ENCODE results near the gene OPCML. TPM values are rescaled to one million over a fixed set of nuclear protein-coding genes. Genes with fewer than 3 reads are reported as not detected.

The OPCML gene
- total and polyA plus RNA-seq, 4 donors = 16.6 to 70.3 (median 58.1) TPM

DNA sequence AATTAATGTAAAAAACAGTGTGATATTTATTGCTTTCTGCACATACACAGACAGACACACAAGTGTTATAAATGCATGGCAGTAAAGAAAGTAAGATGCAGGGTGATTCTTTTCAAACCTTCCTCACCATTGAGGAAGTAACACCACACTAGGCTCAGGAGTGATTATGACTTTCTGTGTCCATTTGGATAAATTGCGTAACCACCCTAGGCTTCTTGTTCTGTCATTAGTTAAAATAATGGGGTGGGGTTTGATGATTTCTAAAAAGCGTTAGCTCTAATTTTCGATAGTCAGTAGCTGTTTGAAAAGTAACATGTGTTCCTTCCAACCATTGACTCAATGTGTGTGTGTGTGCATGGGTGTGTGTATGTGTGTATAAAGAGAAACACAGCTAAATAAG lies 1081.7 kb downstream of the OPCML start:
- no peak for DNase-seq (ENCODE audit: low read depth in 4 of 6, low spot score in 6 of 6)
- Histone ChIP-seq H3K36me3 (ENCODE audit: control insufficient read depth, insufficient read depth, low read length) (no peaks in the 10 kb centered on the region), H3K4me1 (ENCODE audit: control insufficient read depth, insufficient read depth, low read length) (peaks cover 9% of the 10 kb centered on the region), H3K9me3 (ENCODE audit: control insufficient read depth, insufficient read depth, low read length) (no peaks in the 10 kb centered on the region), H3K27me3 (ENCODE audit: control insufficient read depth, insufficient read depth, low read length) (no peaks in the 10 kb centered on the region), H3K27ac (ENCODE audit: low read depth, low read length) (no peak overlapping the region), H3K4me3 (ENCODE audit: low read depth, low read length) (no peak overlapping the region)
- no CpG with 5 or more reads among the region's 3 CpGs for WGBS (ENCODE audit: insufficient coverage)

DNA sequence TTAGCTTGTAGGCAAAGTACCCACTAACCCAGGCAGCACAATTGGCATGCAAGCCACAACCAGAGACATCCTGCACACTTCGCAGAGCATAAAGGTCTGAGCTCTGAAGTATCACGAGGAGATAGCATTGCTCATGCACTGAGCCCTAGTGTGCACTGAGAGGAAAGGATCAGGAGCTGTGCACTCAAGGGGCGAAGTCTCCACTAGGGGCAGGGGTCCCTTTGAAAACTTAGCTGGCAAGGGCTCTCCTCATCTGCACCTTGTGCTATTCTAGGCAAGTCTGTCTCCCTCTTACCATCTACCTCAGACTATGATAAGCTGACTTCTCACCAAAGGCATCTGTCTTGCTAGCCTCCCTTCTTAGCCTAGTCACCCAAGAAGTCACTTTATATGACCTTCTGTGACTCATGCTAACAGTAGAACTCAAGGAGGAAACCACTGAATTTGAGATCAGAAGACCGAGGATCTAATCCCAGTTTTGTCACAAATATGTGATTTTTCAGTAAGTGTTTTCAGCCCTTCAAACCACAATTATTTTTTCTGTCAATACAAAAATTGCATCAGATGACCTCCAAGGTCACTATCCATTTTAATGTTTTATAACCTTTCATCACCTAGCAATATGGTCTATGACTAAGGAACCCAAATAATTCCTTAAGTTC lies 1083.8 kb downstream of the OPCML start:
- Histone ChIP-seq H3K9me3 (ENCODE audit: control insufficient read depth, insufficient read depth, low read length) (no peaks in the 10 kb centered on the region), H3K4me1 (ENCODE audit: control insufficient read depth, insufficient read depth, low read length) (peaks cover 14% of the 10 kb centered on the region), H3K27me3 (ENCODE audit: control insufficient read depth, insufficient read depth, low read length) (no peaks in the 10 kb centered on the region), H3K36me3 (ENCODE audit: control insufficient read depth, insufficient read depth, low read length) (no peaks in the 10 kb centered on the region), H3K27ac (ENCODE audit: low read depth, low read length) (no peak overlapping the region), H3K4me3 (ENCODE audit: low read depth, low read length) (no peak overlapping the region)
- DNase-seq (ENCODE audit: low read depth in 4 of 6, low spot score in 6 of 6) = no peak
- WGBS (ENCODE audit: insufficient coverage) = 83% methylated on average over 2 of the region's 4 CpGs

DNA sequence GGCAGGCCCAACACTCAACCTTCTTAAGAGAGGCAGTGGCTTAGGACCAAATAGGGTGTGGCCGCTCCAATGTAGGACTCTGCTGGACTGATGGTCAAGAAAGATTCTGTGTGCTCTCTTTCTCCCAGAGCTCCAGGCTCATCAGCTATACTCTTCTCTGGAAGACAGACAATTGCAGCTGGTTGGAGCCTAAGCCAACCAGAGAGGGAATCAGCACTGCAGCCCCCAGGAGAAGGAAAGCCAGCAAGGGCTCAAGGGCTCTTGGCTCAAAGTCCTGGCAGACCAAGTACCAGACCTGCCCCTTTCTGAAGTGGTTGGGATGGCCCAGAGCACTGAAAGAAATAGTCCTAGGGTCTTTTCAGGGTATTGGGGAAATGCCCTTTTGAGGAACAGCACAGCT lies 1084.5 kb downstream of the OPCML start:
- DNase-seq (ENCODE audit: low read depth in 4 of 6, low spot score in 6 of 6) = no peak
- WGBS (ENCODE audit: insufficient coverage) = 80% methylated on average over 1 of the region's 1 CpG
- H3K27ac ChIP-seq (ENCODE audit: low read depth, low read length) = no peak overlapping the region
- H3K4me3 ChIP-seq (ENCODE audit: low read depth, low read length) = no peak overlapping the region
- no peaks in the 10 kb centered on the region for H3K36me3 ChIP-seq (ENCODE audit: control insufficient read depth, insufficient read depth, low read length)
- H3K9me3 ChIP-seq (ENCODE audit: control insufficient read depth, insufficient read depth, low read length) = no peaks in the 10 kb centered on the region
- peaks cover 14% of the 10 kb centered on the region for H3K4me1 ChIP-seq (ENCODE audit: control insufficient read depth, insufficient read depth, low read length)
- no peaks in the 10 kb centered on the region for H3K27me3 ChIP-seq (ENCODE audit: control insufficient read depth, insufficient read depth, low read length)

DNA sequence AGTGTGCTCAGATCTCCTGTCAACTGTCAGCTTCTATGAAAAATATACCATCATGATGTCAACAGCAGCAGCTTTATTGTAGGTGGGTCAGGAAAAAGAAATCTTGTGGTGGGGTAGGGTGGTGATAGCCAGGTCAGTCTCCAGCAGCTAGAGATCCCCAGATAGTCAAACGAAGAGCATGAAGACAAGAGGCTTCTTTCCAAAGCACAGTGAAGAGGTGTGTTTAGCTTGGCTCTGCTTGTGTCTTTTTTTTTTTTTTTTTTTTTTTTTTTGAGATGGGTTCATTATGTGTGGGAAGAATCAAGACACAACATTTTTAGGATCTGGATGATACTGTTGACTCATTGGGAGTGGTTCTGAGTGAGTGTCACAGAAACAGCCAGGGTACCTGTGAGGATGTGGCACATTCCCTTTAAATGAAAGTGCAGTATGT lies 1086.4 kb downstream of the OPCML start:
- Histone ChIP-seq H3K36me3 (ENCODE audit: control insufficient read depth, insufficient read depth, low read length) (no peaks in the 10 kb centered on the region), H3K27ac (ENCODE audit: low read depth, low read length) (no peak overlapping the region), H3K4me1 (ENCODE audit: control insufficient read depth, insufficient read depth, low read length) (peaks cover 8% of the 10 kb centered on the region), H3K9me3 (ENCODE audit: control insufficient read depth, insufficient read depth, low read length) (no peaks in the 10 kb centered on the region), H3K4me3 (ENCODE audit: low read depth, low read length) (no peak overlapping the region), H3K27me3 (ENCODE audit: control insufficient read depth, insufficient read depth, low read length) (no peaks in the 10 kb centered on the region)
- no CpG with 5 or more reads among the region's 1 CpG for WGBS (ENCODE audit: insufficient coverage)
- DNase-seq (ENCODE audit: low read depth in 4 of 6, low spot score in 6 of 6) = no peak

DNA sequence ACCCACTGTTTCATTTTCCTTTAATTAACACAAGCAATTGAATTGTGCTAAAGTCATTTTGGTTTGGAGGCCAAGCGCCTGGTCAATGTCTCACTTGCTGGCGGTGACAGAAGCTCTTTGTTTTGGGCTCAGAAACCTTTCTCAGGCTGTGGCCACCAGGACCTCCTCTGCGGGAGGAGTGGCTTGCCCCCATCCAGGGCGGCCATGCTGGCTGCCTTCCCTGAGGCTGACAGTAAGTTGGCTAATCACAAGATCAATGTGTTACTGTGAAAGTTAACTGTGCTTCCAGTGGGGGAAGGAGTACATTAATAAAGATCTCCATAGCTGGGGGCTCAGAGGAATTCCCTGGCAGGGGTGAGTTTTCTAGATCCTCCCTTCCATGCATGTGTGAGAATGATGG lies 1087.4 kb downstream of the OPCML start:
- Histone ChIP-seq H3K27ac (ENCODE audit: low read depth, low read length) (no peak overlapping the region), H3K27me3 (ENCODE audit: control insufficient read depth, insufficient read depth, low read length) (no peaks in the 10 kb centered on the region), H3K9me3 (ENCODE audit: control insufficient read depth, insufficient read depth, low read length) (no peaks in the 10 kb centered on the region), H3K4me1 (ENCODE audit: control insufficient read depth, insufficient read depth, low read length) (peaks cover 8% of the 10 kb centered on the region), H3K36me3 (ENCODE audit: control insufficient read depth, insufficient read depth, low read length) (no peaks in the 10 kb centered on the region), H3K4me3 (ENCODE audit: low read depth, low read length) (no peak overlapping the region)
- WGBS (ENCODE audit: insufficient coverage) = 51% methylated on average over 4 of the region's 4 CpGs
- DNase-seq (ENCODE audit: low read depth in 4 of 6, low spot score in 6 of 6) = peak in 3 of 6 donors; percentile 48 to 80 (median 74)

DNA sequence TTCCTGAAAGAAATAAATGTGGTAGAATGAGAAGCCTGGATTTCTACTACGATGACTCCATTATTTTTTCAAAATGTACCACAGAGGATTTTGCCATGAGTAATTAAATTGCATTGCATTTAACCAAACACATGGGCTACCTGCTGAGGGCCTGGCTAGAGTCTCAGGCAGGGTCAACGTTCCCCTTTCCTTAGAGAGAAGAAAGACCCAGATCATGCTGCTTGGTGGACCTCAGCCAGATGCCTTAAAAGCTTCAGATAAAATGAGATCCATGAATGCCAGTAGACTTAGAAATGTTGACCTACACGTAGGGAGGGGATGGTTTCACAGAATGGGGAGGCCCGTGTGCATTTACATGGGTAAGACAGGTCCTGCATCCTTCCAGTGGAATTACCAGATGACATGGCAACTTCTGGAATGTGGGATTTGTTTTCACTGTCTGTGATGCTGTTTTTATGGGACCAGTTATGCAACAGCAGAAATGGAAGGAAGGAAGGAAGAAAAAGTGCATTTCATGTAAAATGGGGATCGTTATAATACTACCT lies 1092.5 kb downstream of the OPCML start:
- Histone ChIP-seq H3K27me3 (ENCODE audit: control insufficient read depth, insufficient read depth, low read length) (no peaks in the 10 kb centered on the region), H3K36me3 (ENCODE audit: control insufficient read depth, insufficient read depth, low read length) (no peaks in the 10 kb centered on the region), H3K27ac (ENCODE audit: low read depth, low read length) (no peak overlapping the region), H3K4me1 (ENCODE audit: control insufficient read depth, insufficient read depth, low read length) (peaks cover 4% of the 10 kb centered on the region), H3K4me3 (ENCODE audit: low read depth, low read length) (no peak overlapping the region), H3K9me3 (ENCODE audit: control insufficient read depth, insufficient read depth, low read length) (no peaks in the 10 kb centered on the region)
- WGBS (ENCODE audit: insufficient coverage) = 44% methylated on average over 3 of the region's 5 CpGs
- peak in 1 of 6 donors; percentile 17 for DNase-seq (ENCODE audit: low read depth in 4 of 6, low spot score in 6 of 6)

DNA sequence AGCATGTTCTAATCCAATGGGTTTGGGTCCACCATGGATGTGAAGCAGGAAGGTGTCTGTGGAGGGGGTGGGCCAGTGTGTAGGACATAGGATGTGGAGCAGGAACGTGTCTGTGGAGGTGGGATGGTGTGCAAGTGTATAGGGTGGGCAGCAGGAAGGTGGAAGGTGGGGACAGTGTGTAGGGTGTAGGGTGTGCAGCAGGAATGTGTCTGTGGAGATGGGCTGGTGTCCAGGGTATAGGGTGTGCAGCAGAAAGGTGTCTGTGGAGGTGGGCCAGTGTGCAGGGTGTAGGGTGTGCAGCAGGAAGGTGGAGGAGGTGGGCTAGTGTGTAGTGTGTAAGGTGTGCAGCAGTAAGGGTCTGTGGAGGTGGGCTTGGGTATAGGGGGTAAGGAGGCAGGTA lies 1093.9 kb downstream of the OPCML start:
- Histone ChIP-seq H3K27ac (ENCODE audit: low read depth, low read length) (no peak overlapping the region), H3K4me3 (ENCODE audit: low read depth, low read length) (no peak overlapping the region), H3K9me3 (ENCODE audit: control insufficient read depth, insufficient read depth, low read length) (no peaks in the 10 kb centered on the region), H3K36me3 (ENCODE audit: control insufficient read depth, insufficient read depth, low read length) (no peaks in the 10 kb centered on the region), H3K27me3 (ENCODE audit: control insufficient read depth, insufficient read depth, low read length) (no peaks in the 10 kb centered on the region), H3K4me1 (ENCODE audit: control insufficient read depth, insufficient read depth, low read length) (no peaks in the 10 kb centered on the region)
- DNase-seq (ENCODE audit: low read depth in 4 of 6, low spot score in 6 of 6) = no peak
- 100% methylated on average over 1 of the region's 1 CpG for WGBS (ENCODE audit: insufficient coverage)

DNA sequence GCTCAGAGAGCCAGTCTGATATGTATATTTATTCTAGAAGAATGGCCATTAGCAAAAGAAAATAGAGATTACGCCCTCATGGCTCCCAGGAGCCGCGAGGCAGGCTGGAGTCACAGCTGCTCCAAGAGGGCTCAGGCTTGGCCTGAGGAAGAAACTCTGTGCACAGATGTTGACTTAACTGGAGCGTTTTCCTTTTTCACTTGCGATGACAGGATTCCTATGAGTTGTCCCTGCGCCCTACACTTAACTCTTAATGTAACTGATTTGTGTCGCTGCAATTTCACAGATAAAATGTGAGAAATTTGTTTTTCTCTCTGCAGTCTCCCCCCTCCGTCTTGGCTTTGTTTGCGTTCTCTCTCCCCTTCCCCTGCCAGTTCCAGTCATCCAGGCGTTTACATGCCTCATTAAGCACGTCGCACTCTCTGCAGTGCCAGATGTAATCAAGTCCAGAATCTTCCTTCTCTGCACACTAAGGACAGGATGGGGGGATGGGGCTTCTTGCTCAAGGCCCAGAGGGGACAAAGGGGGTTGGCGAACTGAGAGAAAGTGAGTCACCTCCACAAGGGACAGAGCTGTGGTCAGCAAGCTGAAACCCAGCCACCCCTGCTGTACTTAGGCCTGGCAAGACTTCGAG lies 1101.8 kb downstream of the OPCML start:
- 41% methylated on average over 8 of the region's 14 CpGs for WGBS (ENCODE audit: insufficient coverage)
- no peaks in the 10 kb centered on the region for H3K9me3 ChIP-seq (ENCODE audit: control insufficient read depth, insufficient read depth, low read length)
- H3K4me1 ChIP-seq (ENCODE audit: control insufficient read depth, insufficient read depth, low read length) = peaks cover 17% of the 10 kb centered on the region
- no peaks in the 10 kb centered on the region for H3K36me3 ChIP-seq (ENCODE audit: control insufficient read depth, insufficient read depth, low read length)
- DNase-seq (ENCODE audit: low read depth in 4 of 6, low spot score in 6 of 6) = peak in 3 of 6 donors; percentile 25 to 91 (median 62)
- no peak overlapping the region for H3K27ac ChIP-seq (ENCODE audit: low read depth, low read length)
- H3K4me3 ChIP-seq (ENCODE audit: low read depth, low read length) = no peak overlapping the region
- no peaks in the 10 kb centered on the region for H3K27me3 ChIP-seq (ENCODE audit: control insufficient read depth, insufficient read depth, low read length)

DNA sequence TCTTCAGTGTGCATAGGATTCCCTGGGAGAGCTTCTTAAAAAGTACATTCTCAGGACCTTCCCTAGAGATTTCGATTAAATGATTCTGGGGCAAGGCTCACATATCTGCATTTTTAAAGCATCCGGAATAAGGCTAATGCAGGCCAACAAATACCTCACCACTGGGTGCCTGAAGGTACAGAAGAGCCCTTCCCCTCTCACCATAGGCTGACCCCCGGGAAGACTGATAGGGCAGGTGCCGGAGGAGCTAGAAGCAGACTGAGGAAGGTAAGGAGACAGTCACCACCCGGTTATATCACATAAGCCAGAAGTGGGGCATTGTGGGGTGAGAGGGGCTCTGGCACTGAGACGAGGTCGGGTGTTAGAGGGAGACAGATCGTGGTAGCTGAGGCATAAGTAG lies 1102.6 kb downstream of the OPCML start:
- DNase-seq (ENCODE audit: low read depth in 4 of 6, low spot score in 6 of 6) = no peak
- no peak overlapping the region for H3K27ac ChIP-seq (ENCODE audit: low read depth, low read length)
- H3K9me3 ChIP-seq (ENCODE audit: control insufficient read depth, insufficient read depth, low read length) = no peaks in the 10 kb centered on the region
- no peaks in the 10 kb centered on the region for H3K36me3 ChIP-seq (ENCODE audit: control insufficient read depth, insufficient read depth, low read length)
- 91% methylated on average over 5 of the region's 8 CpGs for WGBS (ENCODE audit: insufficient coverage)
- no peak overlapping the region for H3K4me3 ChIP-seq (ENCODE audit: low read depth, low read length)
- H3K27me3 ChIP-seq (ENCODE audit: control insufficient read depth, insufficient read depth, low read length) = no peaks in the 10 kb centered on the region
- H3K4me1 ChIP-seq (ENCODE audit: control insufficient read depth, insufficient read depth, low read length) = peaks cover 17% of the 10 kb centered on the region

DNA sequence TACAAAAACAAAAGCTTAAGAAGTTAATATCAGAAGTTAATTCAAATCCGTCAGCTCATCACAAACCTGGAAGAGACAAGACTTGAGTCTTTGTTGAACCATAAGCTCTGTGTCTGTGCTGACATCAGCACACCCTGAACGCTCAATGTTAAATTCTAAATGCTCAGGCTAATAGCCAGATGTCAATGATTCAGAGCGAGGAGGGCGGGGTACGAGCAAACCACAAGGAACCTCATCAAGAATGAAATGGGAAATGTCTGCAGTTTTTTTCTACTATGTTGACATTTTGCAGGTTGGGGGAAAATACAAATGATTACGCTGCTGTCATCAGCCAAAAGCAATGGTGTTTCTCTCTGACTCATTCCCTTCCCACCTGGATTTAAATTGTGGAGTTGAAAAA lies 1104.7 kb downstream of the OPCML start:
- H3K36me3 ChIP-seq (ENCODE audit: control insufficient read depth, insufficient read depth, low read length) = no peaks in the 10 kb centered on the region
- peak in 1 of 6 donors; percentile 53 for DNase-seq (ENCODE audit: low read depth in 4 of 6, low spot score in 6 of 6)
- H3K4me1 ChIP-seq (ENCODE audit: control insufficient read depth, insufficient read depth, low read length) = peaks cover 17% of the 10 kb centered on the region
- no peak overlapping the region for H3K27ac ChIP-seq (ENCODE audit: low read depth, low read length)
- H3K27me3 ChIP-seq (ENCODE audit: control insufficient read depth, insufficient read depth, low read length) = no peaks in the 10 kb centered on the region
- 78% methylated on average over 5 of the region's 6 CpGs for WGBS (ENCODE audit: insufficient coverage)
- no peaks in the 10 kb centered on the region for H3K9me3 ChIP-seq (ENCODE audit: control insufficient read depth, insufficient read depth, low read length)
- H3K4me3 ChIP-seq (ENCODE audit: low read depth, low read length) = no peak overlapping the region

All from spinal cord (tissue), 10 donors.